H1 (cell line): ENCODE data around the gene ALDH1L2. TPM values are rescaled to one million over a fixed set of nuclear protein-coding genes. Genes with fewer than 3 reads are reported as not detected.

Experiments
- ATF2 ChIP-seq: IDR thresholded peaks from 2 replicates; pipeline ENCODE4 v1.6.1; 2012; ENCODE audit warnings: low read length, inconsistent platforms
- ATF3 ChIP-seq: IDR thresholded peaks from 2 replicates; pipeline ENCODE4 v1.6.1; 2011; ENCODE audit warnings: low read depth, mild to moderate bottlenecking, low read length; ENCODE audit not compliant: insufficient read depth
- CTBP2 ChIP-seq: IDR thresholded peaks from 2 replicates; pipeline ENCODE4 v1.7.0; 2011; ENCODE audit warnings: borderline replicate concordance, mild to moderate bottlenecking, moderate library complexity, mixed read lengths, low read length; ENCODE audit not compliant: insufficient read depth, insufficient read length
- E2F6 ChIP-seq: IDR thresholded peaks from 2 replicates; pipeline ENCODE4 v1.6.1; 2012; ENCODE audit warnings: inconsistent platforms
- EP300 ChIP-seq, 2 experiments: IDR thresholded peaks; 1 replicate in 1 of 2; 2 replicates in 1 of 2; pipeline ENCODE4 v1.6.1; 2011 to 2012; ENCODE audit warnings: low read depth in 2 of 2, low read length in 2 of 2, mild to moderate bottlenecking in 2 of 2, borderline replicate concordance in 1 of 2, inconsistent platforms in 1 of 2, moderate library complexity in 1 of 2
- POLR2AphosphoS5 ChIP-seq: IDR thresholded peaks from 2 replicates; pipeline ENCODE4 v1.6.1; 2011; ENCODE audit warnings: low read depth, low read length
- RAD21 ChIP-seq, 2 experiments: IDR thresholded peaks in 1 of 2; conservative IDR thresholded peaks in 1 of 2; 2 replicates each; pipeline ENCODE4 v1.6.1; 2011; ENCODE audit warnings: low read depth in 2 of 2, low read length in 2 of 2, improper control_type of control experiment in 1 of 2, inconsistent platforms in 1 of 2, mild to moderate bottlenecking in 1 of 2, moderate library complexity in 1 of 2
- polyA plus RNA-seq, 7 experiments: library from polyadenylated mRNA; depleted of rRNA in 3 of 7; stranded (reverse) in 5 of 7; unstranded in 2 of 7; fragments of >200 nt in 5 of 7; fragments of 200-250 nt in 2 of 7; gene quantifications; 1 replicate in 5 of 7; 2 replicates in 1 of 7; 4 replicates in 1 of 7; pipeline versions ENCODE4 v1.2.1 to v1.2.3, GENCODE V29; 2011 to 2013; ENCODE audit warnings: missing spikeins in 2 of 7, mixed read lengths in 2 of 7
- total RNA-seq: library from RNA; stranded (reverse); fragmentation: NEBNext Ultra II Directional; extraction: Animal tissue kit (Norgen Biotek cat#: 25700); gene quantifications from 2 replicates; pipeline ENCODE4 v1.2.1, GENCODE V29; 2021

Gene ALDH1L2
- total and polyA plus RNA-seq, 2 of the 8 experiments (the other 6 are each of a cell fraction or from before 2014, with no cell fraction given), result 3.7 to 7.2 TPM

- TF ChIP-seq ATF2 (no peak), EP300 (IDR thresholded peaks at IDR 0.05; ENCODE audit: borderline replicate concordance in 1 of 2, low read depth in 2 of 2, low read length in 2 of 2) (no peak), RAD21 (IDR thresholded peaks at IDR 0.05 in 1 of 2, conservative IDR thresholded peaks at IDR 0.05 in 1 of 2; ENCODE audit: low read depth in 2 of 2, low read length in 2 of 2) (no peak), E2F6 (no peak), POLR2AphosphoS5 (no peak), ATF3 (no peak), CTBP2 (no peak)
Observed at GRCh38 chr12:105067511-105068031, 16.7 kb downstream of the ALDH1L2 start (continued).
